ENCODE measurements around the gene CRYL1. TPM values are rescaled to one million over a fixed set of nuclear protein-coding genes. Genes with fewer than 3 reads are reported as not detected.

Gene CRYL1
- total RNA-seq, 1 experiment from 2014 or later = 5.9 TPM

DNA sequence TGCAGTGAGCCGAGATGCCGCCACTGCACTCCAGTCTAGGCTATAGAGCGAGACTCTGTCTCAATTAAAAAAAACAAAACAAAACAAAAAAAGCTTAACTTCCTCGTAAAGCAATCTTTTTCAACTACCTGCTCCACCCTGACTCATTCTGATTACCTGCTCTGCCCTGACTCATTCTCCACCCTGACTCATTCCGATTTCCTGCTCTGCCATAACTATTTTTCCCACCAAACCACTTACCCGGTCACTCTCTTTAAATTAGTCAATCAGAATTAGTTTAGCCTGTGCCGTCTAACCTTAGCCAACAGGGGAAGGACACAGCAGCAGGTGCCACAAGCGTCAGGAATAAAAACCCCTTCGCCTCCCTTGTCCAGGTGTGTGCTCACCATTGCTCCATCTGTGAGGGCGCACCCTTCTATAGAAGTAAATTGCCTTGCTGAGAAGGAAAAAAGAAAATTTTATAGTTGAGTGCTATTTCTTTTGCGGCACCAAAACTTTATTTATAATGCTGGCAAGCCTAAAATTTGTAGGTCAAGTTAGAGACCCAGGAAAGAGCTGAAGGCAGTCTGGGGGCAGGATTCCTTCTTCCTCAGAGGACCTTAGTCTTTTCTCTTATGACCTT is 39.6 kb upstream of the CRYL1 start:
- H3K36me3 ChIP-seq (ENCODE audit: insufficient read depth, low read length, poor library complexity, severe bottlenecking) = no peaks in the 10 kb centered on the region

DNA sequence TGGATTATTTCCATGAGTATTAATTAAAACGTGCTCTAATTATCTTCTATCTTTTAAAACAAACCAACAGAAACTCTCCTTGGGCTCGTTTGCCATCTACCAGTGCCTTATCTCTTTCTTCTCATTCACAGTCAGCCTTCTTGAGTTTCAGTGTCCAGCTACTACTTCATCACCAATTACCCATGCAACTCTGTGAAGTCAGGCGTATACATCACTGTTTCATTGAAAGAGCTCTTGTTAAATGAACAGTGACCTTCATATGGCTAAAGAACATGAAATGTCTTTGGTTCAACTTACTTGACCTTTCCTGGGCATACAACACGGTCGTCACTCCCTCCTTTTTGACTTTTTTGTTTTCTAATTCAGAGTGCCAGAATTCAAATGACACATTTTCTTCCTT is 36.1 kb upstream of the CRYL1 start:
- Histone ChIP-seq H3K27ac (ENCODE audit: low read depth, low read length, poor library complexity, severe bottlenecking) (no peak overlapping the region), H3K27me3 (replicated peaks; ENCODE audit: insufficient read depth, low read depth, low read length, poor library complexity) (no peaks in the 10 kb centered on the region), H3K4me1 (ENCODE audit: insufficient read depth, low read length, poor library complexity, severe bottlenecking) (no peaks in the 10 kb centered on the region), H3K4me3 (ENCODE audit: low read depth, low read length, poor library complexity, severe bottlenecking) (no peak overlapping the region), H3K36me3 (ENCODE audit: insufficient read depth, low read length, poor library complexity, severe bottlenecking) (no peaks in the 10 kb centered on the region), H3K9me3 (ENCODE audit: low read depth, low read length, poor library complexity, severe bottlenecking) (peaks cover 10% of the 10 kb centered on the region)
- no peak for DNase-seq (ENCODE audit: low spot score)
- POLR2A ChIA-PET (ENCODE audit: low non-redundant PET) = no interaction called here
- TF ChIP-seq EZH2 (IDR thresholded peaks at IDR 0.05; ENCODE audit: borderline replicate concordance, low read depth, low read length, poor library complexity, severe bottlenecking) = no peak
- TF ChIP-seq, protein P1, sequence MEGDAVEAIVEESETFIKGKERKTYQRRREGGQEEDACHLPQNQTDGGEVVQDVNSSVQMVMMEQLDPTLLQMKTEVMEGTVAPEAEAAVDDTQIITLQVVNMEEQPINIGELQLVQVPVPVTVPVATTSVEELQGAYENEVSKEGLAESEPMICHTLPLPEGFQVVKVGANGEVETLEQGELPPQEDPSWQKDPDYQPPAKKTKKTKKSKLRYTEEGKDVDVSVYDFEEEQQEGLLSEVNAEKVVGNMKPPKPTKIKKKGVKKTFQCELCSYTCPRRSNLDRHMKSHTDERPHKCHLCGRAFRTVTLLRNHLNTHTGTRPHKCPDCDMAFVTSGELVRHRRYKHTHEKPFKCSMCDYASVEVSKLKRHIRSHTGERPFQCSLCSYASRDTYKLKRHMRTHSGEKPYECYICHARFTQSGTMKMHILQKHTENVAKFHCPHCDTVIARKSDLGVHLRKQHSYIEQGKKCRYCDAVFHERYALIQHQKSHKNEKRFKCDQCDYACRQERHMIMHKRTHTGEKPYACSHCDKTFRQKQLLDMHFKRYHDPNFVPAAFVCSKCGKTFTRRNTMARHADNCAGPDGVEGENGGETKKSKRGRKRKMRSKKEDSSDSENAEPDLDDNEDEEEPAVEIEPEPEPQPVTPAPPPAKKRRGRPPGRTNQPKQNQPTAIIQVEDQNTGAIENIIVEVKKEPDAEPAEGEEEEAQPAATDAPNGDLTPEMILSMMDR (conservative IDR thresholded peaks at IDR 0.05; ENCODE audit: low read depth, low read length) = no peak
- CTCF ChIA-PET = no interaction called here
- intact Hi-C loops (cut with micrococcal nuclease; ENCODE audit: unreplicated experiment) = no loop called here
- BruUV-seq (replicated peaks) = no TSS peak

More for the DNA sequence above, 39.6 kb upstream of the CRYL1 start:
- Histone ChIP-seq H3K27me3 (replicated peaks; ENCODE audit: insufficient read depth, low read depth, low read length, poor library complexity) (no peaks in the 10 kb centered on the region), H3K9me3 (ENCODE audit: low read depth, low read length, poor library complexity, severe bottlenecking) (peaks cover 10% of the 10 kb centered on the region), H3K27ac (ENCODE audit: low read depth, low read length, poor library complexity, severe bottlenecking) (no peak overlapping the region), H3K4me3 (ENCODE audit: low read depth, low read length, poor library complexity, severe bottlenecking) (no peak overlapping the region), H3K4me1 (ENCODE audit: insufficient read depth, low read length, poor library complexity, severe bottlenecking) (peaks cover 8% of the 10 kb centered on the region)
- CTCF ChIA-PET = no interaction called here
- no TSS peak for BruUV-seq (replicated peaks)
- peak; percentile 14 for DNase-seq (ENCODE audit: low spot score)
- no peak for TF ChIP-seq EZH2 (IDR thresholded peaks at IDR 0.05; ENCODE audit: borderline replicate concordance, low read depth, low read length, poor library complexity, severe bottlenecking)
- intact Hi-C loops (cut with micrococcal nuclease; ENCODE audit: unreplicated experiment) = loop anchor here (5.0 kb wide), 1 partner anchor 52 kb away; no protein-coding TSS in a partner anchor
- POLR2A ChIA-PET (ENCODE audit: low non-redundant PET) = interaction anchor here (0.6 kb wide), 1 partner anchor 77 kb away, joined by 3 read pairs; no protein-coding TSS in a partner anchor

DNA sequence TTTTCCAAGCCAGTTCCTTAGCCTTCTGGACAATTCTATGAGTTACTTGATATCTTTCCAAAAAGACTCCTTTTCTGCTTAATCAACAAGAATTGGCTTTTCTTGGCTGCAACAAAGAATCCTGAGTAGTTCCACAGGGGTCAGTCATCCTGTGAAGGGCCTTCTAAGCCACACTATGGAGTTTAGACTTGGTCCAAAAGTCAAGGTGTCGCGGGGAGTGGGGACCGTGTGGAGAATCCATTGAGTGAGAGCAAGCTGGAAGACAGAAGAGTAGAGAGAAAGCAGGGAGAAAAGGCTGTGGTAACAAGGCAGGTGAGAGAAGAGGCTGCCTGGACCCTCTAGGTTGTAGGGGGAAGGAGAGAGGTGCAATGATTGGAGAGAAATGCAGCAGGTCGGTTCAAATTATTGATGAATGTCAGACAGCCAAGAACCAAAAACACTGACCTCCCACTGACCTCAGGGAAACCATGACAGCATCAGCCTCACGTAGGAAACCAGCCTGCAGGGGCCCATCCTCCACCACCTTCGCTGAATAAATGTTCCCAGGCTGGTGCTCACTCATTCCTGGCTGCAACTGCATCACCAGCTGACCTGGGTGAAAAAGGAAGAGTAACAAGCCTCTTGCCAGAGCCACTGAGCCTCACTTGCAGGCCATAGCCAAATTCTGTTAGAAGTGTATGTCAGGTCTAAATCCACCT is 34.2 kb upstream of the CRYL1 start:
- intact Hi-C loops (cut with micrococcal nuclease; ENCODE audit: unreplicated experiment) = no loop called here
- CTCF ChIA-PET = no interaction called here
- TF ChIP-seq, protein P1 (conservative IDR thresholded peaks at IDR 0.05; ENCODE audit: low read depth, low read length) = no peak
- no peak for TF ChIP-seq EZH2 (IDR thresholded peaks at IDR 0.05; ENCODE audit: borderline replicate concordance, low read depth, low read length, poor library complexity, severe bottlenecking)
- BruUV-seq (replicated peaks) = no TSS peak
- no peaks in the 10 kb centered on the region for H3K9me3 ChIP-seq (ENCODE audit: low read depth, low read length, poor library complexity, severe bottlenecking)
- DNase-seq (ENCODE audit: low spot score) = no peak
- H3K27ac ChIP-seq (ENCODE audit: low read depth, low read length, poor library complexity, severe bottlenecking) = no peak overlapping the region
- no peaks in the 10 kb centered on the region for H3K36me3 ChIP-seq (ENCODE audit: insufficient read depth, low read length, poor library complexity, severe bottlenecking)
- H3K4me1 ChIP-seq (ENCODE audit: insufficient read depth, low read length, poor library complexity, severe bottlenecking) = no peaks in the 10 kb centered on the region
- no peaks in the 10 kb centered on the region for H3K27me3 ChIP-seq (replicated peaks; ENCODE audit: insufficient read depth, low read depth, low read length, poor library complexity)
- POLR2A ChIA-PET (ENCODE audit: low non-redundant PET) = interaction anchor here (0.5 kb wide), 1 partner anchor 668 kb away, joined by 7 read pairs; no protein-coding TSS in a partner anchor
- H3K4me3 ChIP-seq (ENCODE audit: low read depth, low read length, poor library complexity, severe bottlenecking) = no peak overlapping the region

All from A673 (cell line).